NCI-H1105 treated with DMSO at 0.1 percent for 48 hours (cell line): ENCODE measurements around the gene NAALADL2.
"Not testable (repeated sequence)": the region's sequence is repeated elsewhere in the genome, so short reads cannot be mapped to it uniquely, and the experiment has no call there.

Experiments used
- DNase-seq: peaks from one replicate; lab custom pipeline; 2025; lab: John Stamatoyannopoulos, UW

NAALADL2 gene

GRCh38 chr3:175312791-175313190 is 453.7 kb downstream of the NAALADL2 start:
- DNase-seq = no peak

- DNase-seq = no peak
These were observed 457.7 kb downstream of the NAALADL2 start for GRCh38 chr3:175316799-175317198.

GRCh38 chr3:175325440-175325839 is 466.3 kb downstream of the NAALADL2 start:
- DNase-seq = no peak

GRCh38 chr3:175326041-175326440 is 466.9 kb downstream of the NAALADL2 start:
- DNase-seq = no peak

GRCh38 chr3:175329373-175329772 is 470.2 kb downstream of the NAALADL2 start:
- DNase-seq = no peak

- peak; percentile 44 for DNase-seq
These were observed 476.1 kb downstream of the NAALADL2 start for GRCh38 chr3:175335229-175335628.

- DNase-seq = peak; percentile 92
These were observed 477.4 kb downstream of the NAALADL2 start for GRCh38 chr3:175336406-175337133.

GRCh38 chr3:175337631-175338030 is 478.5 kb downstream of the NAALADL2 start:
- no peak for DNase-seq

GRCh38 chr3:175338775-175339535 is 479.8 kb downstream of the NAALADL2 start:
- no peak for DNase-seq

- no peak for DNase-seq
These were observed 481.3 kb downstream of the NAALADL2 start for GRCh38 chr3:175340338-175341015.

- DNase-seq = no peak
These were observed 483.1 kb downstream of the NAALADL2 start for GRCh38 chr3:175342196-175342595.

GRCh38 chr3:175343946-175344345 is 484.8 kb downstream of the NAALADL2 start:
- no peak for DNase-seq

- DNase-seq = peak; percentile 61
These were observed 487.6 kb downstream of the NAALADL2 start for GRCh38 chr3:175346573-175347356.

- DNase-seq = no peak
These were observed 490.0 kb downstream of the NAALADL2 start for GRCh38 chr3:175349168-175349567.

GRCh38 chr3:175355801-175356335 is 496.7 kb downstream of the NAALADL2 start:
- DNase-seq = no peak

GRCh38 chr3:175356899-175357324 is 497.8 kb downstream of the NAALADL2 start:
- no peak for DNase-seq

GRCh38 chr3:175357758-175358157 is 498.6 kb downstream of the NAALADL2 start:
- no peak for DNase-seq

GRCh38 chr3:175358935-175359334 is 499.8 kb downstream of the NAALADL2 start:
- DNase-seq = peak; percentile 46

- not testable (repeated sequence) for DNase-seq
These were observed 511.3 kb downstream of the NAALADL2 start for GRCh38 chr3:175370426-175370825.

- DNase-seq = not testable (repeated sequence)
These were observed 512.1 kb downstream of the NAALADL2 start for GRCh38 chr3:175371187-175371586.

- DNase-seq = no peak
These were observed 515.6 kb downstream of the NAALADL2 start for GRCh38 chr3:175374705-175375104.

- DNase-seq = no peak
These were observed 519.2 kb downstream of the NAALADL2 start for GRCh38 chr3:175378348-175378747.
